Esophagus muscularis mucosa (tissue), 3 donors: ENCODE measurements around the gene HOXD11.

Source experiments
- POLR2AphosphoS5 ChIP-seq, 2 donors: sonication (generic); formaldehyde crosslinking; IDR thresholded peaks; one replicate each; pipeline ENCODE4 v1.6.1; 2017; ENCODE audit warnings: antibody characterized with exemption in 2 of 2
- TF ChIP-seq, protein P1 (sequence below), 3 experiments: fragments of 200-600 bp in 2 of 3; fragments of 450-650 bp in 1 of 3; sonication (generic) in 2 of 3; IDR thresholded peaks; one replicate each; pipeline ENCODE4 v1.5.1; 2017 to 2019; ENCODE audit warnings: antibody characterized with exemption in 3 of 3, mild to moderate bottlenecking in 2 of 3, moderate library complexity in 1 of 3

DNA sequence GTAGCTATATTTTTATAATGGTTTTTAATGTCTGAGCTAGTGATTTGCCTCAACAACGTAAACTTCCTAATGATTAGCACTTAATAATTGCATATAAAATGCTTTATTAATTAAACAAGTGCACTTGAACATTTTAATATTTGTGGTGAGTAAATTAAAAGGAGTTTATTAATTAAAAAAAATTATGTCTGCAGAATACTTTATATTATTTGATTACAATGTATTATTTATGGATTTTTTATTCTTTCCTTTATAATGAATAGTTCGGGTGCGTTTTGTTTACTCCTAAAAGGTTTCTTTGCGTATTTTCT, 24.7 kb downstream of the HOXD11 start:
- TF ChIP-seq, protein P1, sequence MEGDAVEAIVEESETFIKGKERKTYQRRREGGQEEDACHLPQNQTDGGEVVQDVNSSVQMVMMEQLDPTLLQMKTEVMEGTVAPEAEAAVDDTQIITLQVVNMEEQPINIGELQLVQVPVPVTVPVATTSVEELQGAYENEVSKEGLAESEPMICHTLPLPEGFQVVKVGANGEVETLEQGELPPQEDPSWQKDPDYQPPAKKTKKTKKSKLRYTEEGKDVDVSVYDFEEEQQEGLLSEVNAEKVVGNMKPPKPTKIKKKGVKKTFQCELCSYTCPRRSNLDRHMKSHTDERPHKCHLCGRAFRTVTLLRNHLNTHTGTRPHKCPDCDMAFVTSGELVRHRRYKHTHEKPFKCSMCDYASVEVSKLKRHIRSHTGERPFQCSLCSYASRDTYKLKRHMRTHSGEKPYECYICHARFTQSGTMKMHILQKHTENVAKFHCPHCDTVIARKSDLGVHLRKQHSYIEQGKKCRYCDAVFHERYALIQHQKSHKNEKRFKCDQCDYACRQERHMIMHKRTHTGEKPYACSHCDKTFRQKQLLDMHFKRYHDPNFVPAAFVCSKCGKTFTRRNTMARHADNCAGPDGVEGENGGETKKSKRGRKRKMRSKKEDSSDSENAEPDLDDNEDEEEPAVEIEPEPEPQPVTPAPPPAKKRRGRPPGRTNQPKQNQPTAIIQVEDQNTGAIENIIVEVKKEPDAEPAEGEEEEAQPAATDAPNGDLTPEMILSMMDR (IDR thresholded peaks at IDR 0.05), result no peak
- TF ChIP-seq POLR2AphosphoS5 (IDR thresholded peaks at IDR 0.05), result no peak
